T-helper 17 cell (primary cell): Measurements from ENCODE around the gene AUTS2. TPM values are rescaled to one million over a fixed set of nuclear protein-coding genes. Genes with fewer than 3 reads are reported as not detected.

Experiments used
- ATAC-seq: fragments of 150-1000 bp; cut with Tn5 transposase; 2 replicates; pipeline ENCODE4 v1.10.0; 2021; ENCODE audit warnings: mild to moderate bottlenecking, moderate library complexity
- DNase-seq, 3 donors: peaks; one replicate each; pipeline versions ENCODE4 v3.0.0 to v3.0.0-alpha.2; 2020 to 2021
- H3K9me3 ChIP-seq: one replicate; pipeline ENCODE4 v1.7.0; 2013; ENCODE audit warnings: low read length, mild to moderate bottlenecking; ENCODE audit not compliant: control insufficient read depth, poor library complexity, severe bottlenecking
- H3K27ac Mint-ChIP-seq: one replicate; pipeline ENCODE4 v1.8.0; 2022; ENCODE audit warnings: mild to moderate bottlenecking, moderate library complexity, mixed read lengths
- H3K27me3 Mint-ChIP-seq: one replicate; pipeline ENCODE4 v1.8.0; 2022; ENCODE audit warnings: mixed read lengths
- H3K36me3 Mint-ChIP-seq: one replicate; pipeline ENCODE4 v1.8.0; 2022; ENCODE audit warnings: low read depth, mixed read lengths
- H3K4me1 Mint-ChIP-seq: one replicate; pipeline ENCODE4 v1.8.0; 2022; ENCODE audit warnings: mild to moderate bottlenecking, mixed read lengths
- H3K4me3 Mint-ChIP-seq: one replicate; pipeline ENCODE4 v1.8.0; 2022; ENCODE audit warnings: mild to moderate bottlenecking, moderate library complexity, mixed read lengths
- total RNA-seq, 4 donors: library from RNA in 2 of 4; stranded (reverse) in 2 of 4; gene quantifications; one replicate each; pipeline ENCODE4 v1.2.3 and lab custom pipeline; 2022 to 2026

The AUTS2 gene
- total RNA-seq, 2 donors from 2014 or later = 84.2 to 89.5 TPM

DNA sequence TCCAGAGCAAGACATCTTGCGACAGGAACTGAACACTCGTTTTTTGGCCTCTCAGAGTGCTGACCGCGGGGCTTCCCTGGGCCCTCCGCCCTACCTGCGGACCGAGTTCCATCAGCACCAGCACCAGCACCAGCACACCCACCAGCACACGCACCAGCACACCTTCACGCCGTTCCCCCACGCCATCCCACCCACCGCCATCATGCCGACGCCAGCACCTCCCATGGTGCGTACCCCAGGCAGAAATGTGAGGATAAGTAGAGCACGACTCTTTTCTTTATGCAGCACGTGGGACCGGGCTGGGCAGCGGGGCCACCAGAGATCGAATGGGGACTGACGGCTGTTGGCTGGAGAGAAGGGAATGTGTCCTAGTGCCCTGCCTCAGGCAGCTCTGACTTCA is 1167.8 kb downstream of the AUTS2 start:
- no peaks in the 10 kb centered on the region for H3K27me3 Mint-ChIP-seq
- no peaks in the 10 kb centered on the region for H3K9me3 ChIP-seq
- H3K36me3 Mint-ChIP-seq = no peaks in the 10 kb centered on the region
- DNase-seq (no peak), ATAC-seq (no peak)
- H3K27ac Mint-ChIP-seq = peak overlapping the region; percentile 96
- H3K4me3 Mint-ChIP-seq = peak overlapping the region; percentile 25
- peaks cover 11% of the 10 kb centered on the region for H3K4me1 Mint-ChIP-seq

DNA sequence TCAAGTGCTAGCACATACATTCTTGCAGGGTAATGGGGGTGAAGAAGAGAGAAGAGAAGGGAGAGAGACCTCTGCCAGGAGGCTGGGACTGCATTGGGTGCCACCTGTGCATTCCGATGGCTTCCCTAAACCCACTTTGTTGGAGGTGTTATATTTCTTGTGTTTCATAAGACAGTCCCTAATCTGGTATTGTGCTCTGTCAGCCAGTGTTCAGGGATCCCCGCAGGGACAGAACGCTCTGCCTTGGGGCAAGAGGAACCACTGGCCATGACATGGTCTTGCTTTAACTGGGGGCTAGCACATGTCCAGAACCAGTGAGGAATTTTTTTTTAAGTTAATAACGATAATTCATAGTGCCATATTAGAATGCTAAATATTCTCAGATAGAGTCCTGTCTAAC is 1168.4 kb downstream of the AUTS2 start:
- no peak overlapping the region for H3K4me3 Mint-ChIP-seq
- H3K27me3 Mint-ChIP-seq = no peaks in the 10 kb centered on the region
- DNase-seq (no peak), ATAC-seq (no peak)
- peaks cover 11% of the 10 kb centered on the region for H3K4me1 Mint-ChIP-seq
- H3K36me3 Mint-ChIP-seq = no peaks in the 10 kb centered on the region
- no peaks in the 10 kb centered on the region for H3K9me3 ChIP-seq
- H3K27ac Mint-ChIP-seq = peak overlapping the region; percentile 96

DNA sequence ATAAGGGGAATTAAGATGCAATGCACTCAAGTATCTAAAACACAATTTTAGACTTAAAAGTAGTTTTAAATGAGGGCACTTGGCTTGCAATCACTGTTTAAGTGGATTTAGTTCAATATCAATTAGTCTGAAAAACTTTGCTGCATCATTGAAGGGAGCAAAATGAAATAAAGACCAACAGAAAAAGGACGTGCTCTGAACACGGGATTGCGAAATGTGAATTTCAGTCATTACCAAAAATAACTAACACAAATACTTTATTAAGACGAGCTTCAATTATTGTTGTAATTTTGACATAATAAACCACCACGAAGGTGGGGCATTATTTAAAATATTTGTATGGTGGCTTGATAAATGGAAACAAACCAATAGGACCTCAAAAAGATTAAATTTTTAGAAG is 1171.9 kb downstream of the AUTS2 start:
- H3K4me3 Mint-ChIP-seq = no peak overlapping the region
- H3K27me3 Mint-ChIP-seq = no peaks in the 10 kb centered on the region
- H3K9me3 ChIP-seq = no peaks in the 10 kb centered on the region
- no peak for ATAC-seq
- no peak for DNase-seq
- no peak overlapping the region for H3K27ac Mint-ChIP-seq
- peaks cover 7% of the 10 kb centered on the region for H3K4me1 Mint-ChIP-seq
- peaks cover 2% of the 10 kb centered on the region for H3K36me3 Mint-ChIP-seq

DNA sequence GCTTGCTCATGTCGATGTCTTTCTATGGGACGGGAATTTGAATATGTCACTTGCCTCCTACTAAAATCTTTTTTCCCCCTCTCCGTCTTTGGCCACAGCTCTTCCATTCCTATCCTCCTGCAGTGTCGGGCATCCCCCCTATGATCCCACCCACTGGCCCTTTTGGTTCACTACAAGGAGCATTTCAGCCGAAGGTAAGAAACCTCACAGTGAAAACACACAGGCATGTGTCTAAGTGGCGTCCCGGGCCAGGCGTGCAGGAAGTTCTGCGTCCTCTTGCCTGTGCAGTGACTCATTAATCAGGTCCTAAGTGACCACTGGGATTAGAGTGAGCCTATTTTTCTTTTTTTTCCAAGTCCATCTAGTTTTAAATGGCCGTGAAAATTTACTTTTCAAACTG is 1173.2 kb downstream of the AUTS2 start:
- Mint-ChIP-seq H3K27me3 (no peaks in the 10 kb centered on the region), H3K36me3 (peaks cover 2% of the 10 kb centered on the region), H3K4me3 (no peak overlapping the region), H3K27ac (peak overlapping the region; percentile 2), H3K4me1 (peaks cover 16% of the 10 kb centered on the region)
- DNase-seq (no peak), ATAC-seq (no peak)
- H3K9me3 ChIP-seq = no peaks in the 10 kb centered on the region

DNA sequence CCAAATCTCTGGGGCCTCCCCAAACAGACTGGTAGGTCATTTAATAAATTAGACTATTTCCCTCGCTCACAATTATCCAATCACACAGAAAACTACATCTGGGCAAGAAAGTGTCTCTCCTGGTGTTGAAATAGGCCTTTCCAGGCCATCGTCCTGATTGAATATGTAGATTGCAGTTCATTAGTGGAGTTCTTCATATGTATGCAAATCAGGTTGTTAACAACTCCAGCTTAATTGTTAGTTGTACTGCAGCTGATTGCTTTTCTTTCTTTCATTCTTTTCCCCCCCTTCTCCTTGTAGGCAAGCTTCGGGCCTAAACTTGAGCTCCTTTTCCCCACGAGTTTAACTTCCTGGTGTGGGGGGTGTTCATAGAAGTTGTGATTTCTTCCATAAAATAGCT is 1174.6 kb downstream of the AUTS2 start:
- H3K4me1 Mint-ChIP-seq = peaks cover 23% of the 10 kb centered on the region
- H3K27ac Mint-ChIP-seq = peak overlapping the region; percentile 98
- no peak for DNase-seq

DNA sequence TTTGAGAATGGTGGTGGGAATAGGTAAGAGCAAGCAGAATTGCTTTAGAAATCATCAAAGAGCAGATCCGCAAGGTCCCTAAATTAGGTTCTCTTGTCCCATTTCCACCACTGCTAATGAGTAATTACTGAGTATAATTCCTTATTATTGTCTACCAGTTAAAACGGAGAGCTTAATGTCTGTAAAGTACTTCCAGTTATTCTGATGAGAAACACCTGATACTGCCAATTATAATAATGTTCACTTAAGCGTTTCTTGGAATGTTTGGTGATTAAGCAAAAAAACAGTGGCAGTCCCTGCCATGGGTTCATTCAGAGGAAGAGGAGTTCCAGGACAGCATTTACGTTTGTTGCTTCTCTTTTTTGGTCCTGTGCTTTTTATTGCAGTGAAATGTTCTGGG is 1175.1 kb downstream of the AUTS2 start:
- ATAC-seq (no peak), DNase-seq (no peak)
- Mint-ChIP-seq H3K4me1 (peaks cover 23% of the 10 kb centered on the region), H3K4me3 (no peak overlapping the region), H3K36me3 (peaks cover 2% of the 10 kb centered on the region), H3K27ac (peak overlapping the region; percentile 98), H3K27me3 (no peaks in the 10 kb centered on the region)
- no peaks in the 10 kb centered on the region for H3K9me3 ChIP-seq

More for the DNA sequence above, 1174.6 kb downstream of the AUTS2 start:
- no peak for ATAC-seq
- no peaks in the 10 kb centered on the region for H3K9me3 ChIP-seq
- Mint-ChIP-seq H3K36me3 (peaks cover 2% of the 10 kb centered on the region), H3K27me3 (no peaks in the 10 kb centered on the region), H3K4me3 (no peak overlapping the region)

DNA sequence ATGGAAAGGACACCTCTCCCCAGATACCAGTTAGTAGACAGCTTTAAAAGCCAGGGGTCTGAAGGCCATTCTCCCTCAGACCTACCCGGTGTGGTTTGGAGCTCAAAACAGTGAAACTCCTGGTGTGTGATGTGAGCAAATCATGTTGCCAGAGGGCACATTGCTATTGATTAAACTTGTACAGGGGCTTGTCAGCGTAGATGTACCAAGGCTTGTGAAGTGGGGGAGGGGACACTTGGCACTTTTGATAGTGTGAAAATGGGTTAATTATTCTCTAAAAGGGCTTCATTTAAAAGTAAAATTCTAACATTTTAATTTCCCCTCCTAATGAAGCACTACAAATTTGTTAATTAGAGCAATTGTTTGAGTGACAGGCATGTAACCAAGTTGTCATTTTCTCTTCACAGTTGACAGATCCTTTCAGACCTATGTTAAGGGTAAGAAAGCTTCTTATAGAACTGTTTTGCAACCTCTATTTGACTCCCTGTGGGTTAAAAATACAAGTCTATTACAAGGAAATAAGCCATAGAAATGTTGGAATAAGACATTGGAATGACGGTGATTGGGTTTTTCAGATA is 1176.8 kb downstream of the AUTS2 start:
- Mint-ChIP-seq H3K27ac (peak overlapping the region; percentile 98), H3K4me3 (no peak overlapping the region), H3K27me3 (no peaks in the 10 kb centered on the region), H3K4me1 (peaks cover 35% of the 10 kb centered on the region), H3K36me3 (peaks cover 2% of the 10 kb centered on the region)
- no peaks in the 10 kb centered on the region for H3K9me3 ChIP-seq
- no peak for ATAC-seq
- no peak for DNase-seq

DNA sequence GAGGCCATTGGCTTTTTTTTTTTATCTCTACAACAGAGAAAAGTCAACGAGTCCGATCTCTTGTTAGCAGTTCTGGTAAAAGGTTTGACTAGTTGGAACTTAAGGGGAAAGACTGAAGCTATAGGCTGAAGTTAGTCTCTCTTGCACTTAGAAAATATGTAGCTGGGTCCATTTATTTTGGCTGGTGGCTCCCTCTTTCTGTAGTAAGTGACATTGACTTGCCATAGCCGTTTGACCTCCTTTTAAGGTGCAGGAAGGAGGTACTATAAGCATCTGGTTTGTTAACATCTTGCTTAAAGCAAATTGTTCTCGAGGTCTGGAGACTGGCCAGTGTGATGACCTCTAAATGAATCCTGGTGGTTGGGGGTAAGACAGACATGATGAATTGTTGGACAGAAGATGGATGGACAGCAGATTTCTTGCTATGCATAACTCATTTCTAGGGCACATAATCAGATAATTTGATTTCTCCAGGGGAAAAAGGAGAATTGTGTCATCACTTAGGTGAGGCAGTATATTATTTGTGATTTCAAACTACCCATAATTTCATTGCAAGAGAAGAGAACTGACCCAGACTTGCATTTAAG is 1177.4 kb downstream of the AUTS2 start:
- Mint-ChIP-seq H3K36me3 (peaks cover 2% of the 10 kb centered on the region), H3K4me3 (peak overlapping the region; percentile 26), H3K4me1 (peaks cover 38% of the 10 kb centered on the region), H3K27me3 (no peaks in the 10 kb centered on the region), H3K27ac (peak overlapping the region; percentile 98)
- ATAC-seq (peak; percentile 37), DNase-seq (no peak)
- no peaks in the 10 kb centered on the region for H3K9me3 ChIP-seq

DNA sequence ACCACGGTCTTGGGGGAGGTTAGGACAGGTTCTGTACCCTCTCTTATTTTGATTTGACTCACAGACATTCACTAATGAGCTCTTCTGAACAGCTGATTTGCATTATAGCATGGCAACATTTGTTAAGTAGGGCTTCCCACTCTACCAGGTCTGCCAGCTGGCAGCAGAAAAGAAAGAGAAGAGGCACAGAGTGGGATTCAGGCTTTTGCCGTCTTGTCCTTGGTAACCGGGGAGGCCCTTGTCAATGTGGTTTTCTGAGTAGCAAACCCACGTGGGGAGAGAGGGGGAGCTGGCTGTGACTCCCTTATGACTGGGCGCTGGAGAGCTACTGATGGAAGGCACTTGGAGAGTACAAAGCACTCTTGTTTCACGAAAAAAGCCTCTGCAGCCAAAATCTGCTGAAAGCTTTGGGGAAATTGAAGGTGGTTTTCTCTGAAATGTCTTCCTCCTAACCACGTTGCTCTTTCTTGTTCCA is 1178.4 kb downstream of the AUTS2 start:
- peaks cover 2% of the 10 kb centered on the region for H3K36me3 Mint-ChIP-seq
- peak; percentile 49 for ATAC-seq
- H3K4me3 Mint-ChIP-seq = peak overlapping the region; percentile 68
- H3K9me3 ChIP-seq = no peaks in the 10 kb centered on the region
- no peaks in the 10 kb centered on the region for H3K27me3 Mint-ChIP-seq
- DNase-seq = peak in 1 of 3 donors; percentile 23
- peak overlapping the region; percentile 98 for H3K27ac Mint-ChIP-seq
- peaks cover 38% of the 10 kb centered on the region for H3K4me1 Mint-ChIP-seq

DNA sequence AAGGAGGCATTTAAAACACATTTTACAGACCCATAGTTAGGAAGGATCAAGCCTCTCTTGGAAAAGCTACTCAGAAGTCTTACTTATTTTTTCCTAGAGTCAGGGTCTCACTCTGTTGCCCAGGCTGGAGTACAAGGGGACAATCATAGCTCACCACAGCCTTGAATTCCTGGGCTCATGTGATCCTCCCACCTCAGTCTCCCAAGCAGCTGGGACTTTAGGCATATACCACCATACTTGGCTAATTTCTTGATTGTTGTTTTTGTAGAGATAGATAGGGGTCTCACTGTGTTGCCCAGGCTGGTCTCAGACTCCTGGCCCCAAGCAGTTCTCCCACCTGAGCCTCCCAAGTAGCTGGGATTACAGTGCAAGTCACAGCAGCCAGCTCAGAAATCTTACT is 1179.0 kb downstream of the AUTS2 start:
- Mint-ChIP-seq H3K4me1 (peaks cover 42% of the 10 kb centered on the region), H3K27ac (peak overlapping the region; percentile 98), H3K36me3 (no peaks in the 10 kb centered on the region), H3K27me3 (no peaks in the 10 kb centered on the region), H3K4me3 (peak overlapping the region; percentile 68)
- no peak for DNase-seq
- ATAC-seq = no peak
- H3K9me3 ChIP-seq = no peaks in the 10 kb centered on the region

DNA sequence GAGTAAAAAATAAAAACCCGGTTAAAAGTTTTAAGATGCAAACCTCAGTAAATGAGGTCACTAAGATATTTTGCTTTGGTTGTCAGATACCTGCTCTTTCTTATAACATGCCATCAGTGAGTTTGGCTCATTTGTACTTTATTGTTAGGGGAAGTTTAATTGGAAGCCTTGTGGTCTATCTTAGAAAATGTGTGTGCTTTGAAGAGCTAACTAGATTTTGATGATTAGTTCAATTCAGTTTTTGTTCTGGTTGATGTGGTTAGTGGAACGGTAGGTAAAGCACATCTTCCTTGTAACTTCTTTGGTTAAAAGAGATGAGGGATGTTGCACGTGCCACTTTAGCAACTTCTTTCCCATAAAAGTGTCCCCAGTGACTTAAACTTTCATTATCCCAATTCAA is 1180.3 kb downstream of the AUTS2 start:
- ATAC-seq (peak; percentile 82), DNase-seq (no peak)
- no peaks in the 10 kb centered on the region for H3K36me3 Mint-ChIP-seq
- peak overlapping the region; percentile 98 for H3K27ac Mint-ChIP-seq
- H3K4me1 Mint-ChIP-seq = peaks cover 39% of the 10 kb centered on the region
- H3K27me3 Mint-ChIP-seq = no peaks in the 10 kb centered on the region
- H3K9me3 ChIP-seq = no peaks in the 10 kb centered on the region
- H3K4me3 Mint-ChIP-seq = peak overlapping the region; percentile 85

DNA sequence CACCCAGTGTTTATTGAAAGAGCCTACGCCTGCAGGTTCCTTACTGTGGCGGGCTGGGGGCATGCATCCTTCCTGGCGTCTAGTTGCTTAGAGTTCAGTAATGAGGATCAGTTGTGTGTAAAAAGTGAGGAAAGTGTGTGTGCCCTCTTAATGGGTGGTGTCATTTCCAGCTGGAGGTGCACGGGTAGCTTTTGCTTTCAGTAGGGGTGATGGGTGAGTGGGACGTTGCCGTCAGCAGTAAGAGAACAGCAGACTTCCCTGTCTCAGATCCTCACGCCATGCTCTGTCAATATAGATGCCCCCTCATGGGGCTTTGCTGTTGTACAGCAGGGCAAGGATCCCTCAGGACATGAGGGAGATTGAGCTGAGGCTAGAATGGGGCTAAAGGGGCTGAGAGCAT is 1181.0 kb downstream of the AUTS2 start:
- Mint-ChIP-seq H3K36me3 (no peaks in the 10 kb centered on the region), H3K4me3 (peak overlapping the region; percentile 85), H3K27me3 (no peaks in the 10 kb centered on the region), H3K4me1 (peaks cover 39% of the 10 kb centered on the region), H3K27ac (peak overlapping the region; percentile 98)
- ATAC-seq (peak; percentile 43), DNase-seq (no peak)
- no peaks in the 10 kb centered on the region for H3K9me3 ChIP-seq

DNA sequence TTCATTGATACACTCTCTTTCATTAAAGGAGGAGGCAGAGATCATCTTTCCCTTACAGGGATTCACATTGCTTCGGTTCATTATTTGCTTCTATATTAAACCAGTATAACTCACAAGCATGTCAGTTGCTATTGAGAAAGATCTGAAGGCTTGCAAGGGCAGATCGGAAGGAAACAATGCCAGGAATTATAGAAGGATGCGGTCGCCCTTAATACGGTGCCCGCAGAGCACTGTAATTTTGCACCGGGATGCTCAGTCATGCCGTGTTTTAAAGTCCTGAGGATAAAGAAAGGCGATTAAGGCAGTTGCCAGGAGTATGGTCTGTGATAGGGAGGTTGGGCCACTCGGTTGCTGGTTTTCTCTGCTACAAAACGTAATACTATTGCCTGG is 1183.6 kb downstream of the AUTS2 start:
- no peak for DNase-seq
- no peak for ATAC-seq
- H3K9me3 ChIP-seq = no peaks in the 10 kb centered on the region
- Mint-ChIP-seq H3K4me1 (peaks cover 28% of the 10 kb centered on the region), H3K27me3 (no peaks in the 10 kb centered on the region), H3K27ac (peak overlapping the region; percentile 27), H3K4me3 (no peak overlapping the region), H3K36me3 (no peaks in the 10 kb centered on the region)

DNA sequence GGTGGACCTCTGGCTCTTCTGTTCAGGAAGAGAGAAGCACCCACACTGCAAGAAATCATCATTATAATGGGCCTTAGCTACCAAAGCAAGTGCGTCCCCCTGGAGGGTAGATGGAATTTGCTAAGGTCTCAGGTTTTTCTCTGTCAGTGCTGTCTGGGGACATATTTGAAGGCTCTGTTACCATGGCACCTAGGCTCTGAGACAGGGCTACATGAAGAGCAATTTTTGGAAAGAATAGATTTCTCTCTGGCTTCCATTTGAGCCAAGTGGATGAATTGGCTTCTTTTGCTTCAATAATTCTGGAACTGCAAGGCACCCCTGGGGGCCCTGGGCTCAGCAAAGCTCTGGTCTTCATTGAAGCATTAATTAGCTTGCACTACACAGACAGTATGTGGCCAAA is 1184.5 kb downstream of the AUTS2 start:
- Mint-ChIP-seq H3K4me3 (no peak overlapping the region), H3K27me3 (no peaks in the 10 kb centered on the region), H3K27ac (no peak overlapping the region), H3K36me3 (no peaks in the 10 kb centered on the region), H3K4me1 (peaks cover 33% of the 10 kb centered on the region)
- H3K9me3 ChIP-seq = no peaks in the 10 kb centered on the region
- DNase-seq (no peak), ATAC-seq (no peak)
